PFSK-1 (cell line): ENCODE results near the gene ANKRD6.

Experiments
- FOXP2 ChIP-seq: optimal IDR thresholded peaks from 2 replicates; pipeline ENCODE3; 2011; ENCODE audit warnings: borderline replicate concordance, control low read depth, inconsistent platforms; ENCODE audit not compliant: insufficient read depth; ENCODE audit errors: extremely low read length, extremely low read depth
- POLR2AphosphoS5 ChIP-seq: IDR thresholded peaks from 2 replicates; pipeline ENCODE4 v1.6.1; 2012; ENCODE audit warnings: low read depth, mild to moderate bottlenecking, control low read depth, low read length, moderate library complexity
- REST ChIP-seq, 2 experiments: IDR thresholded peaks; 2 replicates each; pipeline versions ENCODE4 v1.6.1 to v1.8.0; 2011 to 2012; ENCODE audit warnings: low read depth in 2 of 2, low read length in 2 of 2, control low read depth in 1 of 2, inconsistent platforms in 1 of 2, mild to moderate bottlenecking in 1 of 2, moderate library complexity in 1 of 2; ENCODE audit not compliant: insufficient read depth in 1 of 2
- SIN3A ChIP-seq: IDR thresholded peaks from 2 replicates; pipeline ENCODE4 v1.6.1; 2012; ENCODE audit warnings: mild to moderate bottlenecking, low read length, moderate library complexity, borderline replicate concordance; ENCODE audit not compliant: insufficient read depth
- TAF1 ChIP-seq: IDR thresholded peaks from 2 replicates; pipeline ENCODE4 v1.6.1; 2012; ENCODE audit warnings: low read length, control low read depth, borderline replicate concordance; ENCODE audit not compliant: insufficient read depth

The ANKRD6 gene

GRCh38 chr6:89589297-89590025, 156.5 kb downstream of the ANKRD6 start:
- no peak for TF ChIP-seq TAF1
- no peak for TF ChIP-seq REST (IDR thresholded peaks at IDR 0.05; ENCODE audit: insufficient read depth in 1 of 2, low read depth in 2 of 2, low read length in 2 of 2)

- no peak for TF ChIP-seq SIN3A
- no peak for TF ChIP-seq REST (IDR thresholded peaks at IDR 0.05; ENCODE audit: insufficient read depth in 1 of 2, low read depth in 2 of 2, low read length in 2 of 2)
- no peak for TF ChIP-seq TAF1
- no peak for TF ChIP-seq POLR2AphosphoS5
- TF ChIP-seq FOXP2, result no peak
These were observed 157.2 kb downstream of the ANKRD6 start for GRCh38 chr6:89590133-89590532.

DNA sequence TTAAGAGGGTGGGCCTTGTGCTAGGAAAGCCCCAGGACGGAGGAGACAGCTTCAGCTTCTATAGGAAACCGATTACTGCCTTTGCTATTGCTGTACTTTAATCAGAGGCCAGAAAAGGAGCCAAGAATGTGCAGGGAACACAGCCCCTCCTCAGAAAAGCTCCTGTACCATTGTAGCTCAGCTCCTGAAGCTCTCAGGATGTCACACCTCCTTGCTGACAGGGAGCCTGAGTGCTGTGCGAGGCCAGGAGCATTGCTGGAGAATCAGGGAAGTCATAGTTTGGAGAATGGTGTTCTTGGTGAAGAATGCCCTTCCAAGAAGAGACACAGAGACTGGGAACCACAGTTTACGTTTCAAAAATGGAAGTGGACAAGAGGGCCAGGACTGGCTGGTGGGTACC, 158.8 kb downstream of the ANKRD6 start:
- TF ChIP-seq FOXP2 (no peak), REST (IDR thresholded peaks at IDR 0.05; ENCODE audit: insufficient read depth in 1 of 2, low read depth in 2 of 2, low read length in 2 of 2) (no peak), TAF1 (no peak), SIN3A (no peak), POLR2AphosphoS5 (no peak)

- TF ChIP-seq TAF1, result no peak
- no peak for TF ChIP-seq SIN3A
- TF ChIP-seq POLR2AphosphoS5, result no peak
These were observed 163.1 kb downstream of the ANKRD6 start for GRCh38 chr6:89596056-89596455.

GRCh38 chr6:89596484-89596883, 163.5 kb downstream of the ANKRD6 start:
- TF ChIP-seq REST (IDR thresholded peaks at IDR 0.05; ENCODE audit: insufficient read depth in 1 of 2, low read depth in 2 of 2, low read length in 2 of 2) (no peak), POLR2AphosphoS5 (no peak), SIN3A (no peak), FOXP2 (no peak)
